Measurements from ENCODE around the gene IGSF11.

DNA sequence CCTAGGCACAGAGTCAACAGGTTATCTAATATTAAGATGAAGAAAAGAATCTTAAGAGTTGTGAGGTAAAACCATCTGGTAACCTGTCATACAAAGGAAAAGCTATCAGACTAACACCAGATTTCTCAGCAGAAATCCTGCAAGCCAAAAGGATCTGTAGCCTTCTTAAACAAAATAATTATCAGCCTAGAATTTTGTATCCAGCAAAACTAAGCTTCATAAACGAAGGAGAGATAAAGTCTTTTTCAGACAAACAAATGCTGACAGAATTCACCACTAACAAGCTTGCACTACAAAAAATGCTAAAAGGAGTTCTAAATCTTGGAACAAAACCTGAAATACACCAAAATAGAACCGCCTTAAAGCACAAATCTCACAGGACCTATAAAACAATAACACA is 9.9 kb upstream of the IGSF11 start:
- TF ChIP-seq, protein P1, sequence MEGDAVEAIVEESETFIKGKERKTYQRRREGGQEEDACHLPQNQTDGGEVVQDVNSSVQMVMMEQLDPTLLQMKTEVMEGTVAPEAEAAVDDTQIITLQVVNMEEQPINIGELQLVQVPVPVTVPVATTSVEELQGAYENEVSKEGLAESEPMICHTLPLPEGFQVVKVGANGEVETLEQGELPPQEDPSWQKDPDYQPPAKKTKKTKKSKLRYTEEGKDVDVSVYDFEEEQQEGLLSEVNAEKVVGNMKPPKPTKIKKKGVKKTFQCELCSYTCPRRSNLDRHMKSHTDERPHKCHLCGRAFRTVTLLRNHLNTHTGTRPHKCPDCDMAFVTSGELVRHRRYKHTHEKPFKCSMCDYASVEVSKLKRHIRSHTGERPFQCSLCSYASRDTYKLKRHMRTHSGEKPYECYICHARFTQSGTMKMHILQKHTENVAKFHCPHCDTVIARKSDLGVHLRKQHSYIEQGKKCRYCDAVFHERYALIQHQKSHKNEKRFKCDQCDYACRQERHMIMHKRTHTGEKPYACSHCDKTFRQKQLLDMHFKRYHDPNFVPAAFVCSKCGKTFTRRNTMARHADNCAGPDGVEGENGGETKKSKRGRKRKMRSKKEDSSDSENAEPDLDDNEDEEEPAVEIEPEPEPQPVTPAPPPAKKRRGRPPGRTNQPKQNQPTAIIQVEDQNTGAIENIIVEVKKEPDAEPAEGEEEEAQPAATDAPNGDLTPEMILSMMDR (IDR thresholded peaks at IDR 0.05), result no peak
- no peak for TF ChIP-seq ZFX (IDR thresholded peaks at IDR 0.05; ENCODE audit: borderline replicate concordance)
